H1 (cell line): ENCODE measurements around the gene ACTL10. TPM values are rescaled to one million over a fixed set of nuclear protein-coding genes. Genes with fewer than 3 reads are reported as not detected.

Source experiments
- BACH1 ChIP-seq: IDR thresholded peaks from 2 replicates; pipeline ENCODE4 v1.6.1; 2012; ENCODE audit warnings: low read length, improper control_type of control experiment
- CHD7 ChIP-seq: fragments of 300-600 bp; sonication (generic); IDR thresholded peaks from 2 replicates; pipeline ENCODE4 v1.7.1; 2012; ENCODE audit warnings: low read length, moderate library complexity, mild to moderate bottlenecking, inconsistent platforms; ENCODE audit not compliant: insufficient replicate concordance
- RFX5 ChIP-seq: IDR thresholded peaks from 2 replicates; pipeline ENCODE4 v1.6.1; 2011; ENCODE audit warnings: low read depth, low read length, improper control_type of control experiment, borderline replicate concordance
- polyA plus RNA-seq, 7 experiments: library from polyadenylated mRNA; depleted of rRNA in 3 of 7; stranded (reverse) in 5 of 7; unstranded in 2 of 7; fragments of >200 nt in 5 of 7; fragments of 200-250 nt in 2 of 7; gene quantifications; 1 replicate in 5 of 7; 2 replicates in 1 of 7; 4 replicates in 1 of 7; pipeline versions ENCODE4 v1.2.1 to v1.2.3, GENCODE V29; 2011 to 2013; ENCODE audit warnings: missing spikeins in 2 of 7, mixed read lengths in 2 of 7
- total RNA-seq: library from RNA; stranded (reverse); fragmentation: NEBNext Ultra II Directional; extraction: Animal tissue kit (Norgen Biotek cat#: 25700); gene quantifications from 2 replicates; pipeline ENCODE4 v1.2.1, GENCODE V29; 2021

Gene ACTL10
- total and polyA plus RNA-seq, 2 of the 8 experiments (the other 6 are each of a cell fraction or from before 2014, with no cell fraction given), result 0.26 TPM; not detected in 1

- TF ChIP-seq CHD7 (no peak), RFX5 (no peak), BACH1 (no peak)
Observed at GRCh38 chr20:33701629-33702450, 35.1 kb downstream of the ACTL10 start (continued).
